ENCODE data around the gene PLCZ1. TPM values are rescaled to one million over a fixed set of nuclear protein-coding genes. Genes with fewer than 3 reads are reported as not detected.

PLCZ1 gene
- total RNA-seq, 1 donor from 2014 or later = not detected

DNA sequence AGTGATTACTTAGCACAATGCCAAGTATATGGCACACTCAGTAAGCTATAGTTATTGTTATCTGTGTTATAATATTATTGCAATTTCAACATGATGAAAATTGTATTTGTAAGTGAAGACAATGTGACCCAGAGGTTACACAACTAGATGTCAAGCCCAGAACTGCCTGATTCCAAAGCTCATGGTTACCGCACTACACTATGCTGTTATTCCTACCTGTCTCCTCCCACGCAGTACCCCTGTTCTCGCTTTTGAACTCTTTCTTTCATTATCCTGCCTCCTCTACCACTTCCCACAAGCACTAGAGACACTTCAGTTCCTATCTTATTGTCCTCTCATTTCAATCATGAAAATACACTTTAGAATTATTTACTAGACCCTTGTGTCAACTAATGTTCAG, 93.2 kb downstream of the PLCZ1 start:
- Histone ChIP-seq H3K27ac (no peak overlapping the region), H3K4me1 (no peaks in the 10 kb centered on the region), H3K9me3 (no peaks in the 10 kb centered on the region), H3K36me3 (no peaks in the 10 kb centered on the region), H3K27me3 (no peaks in the 10 kb centered on the region), H3K4me3 (no peak overlapping the region)
- no peak for DNase-seq (ENCODE audit: low spot score in 2 of 2)
- intact Hi-C loops (cut with DNase I) = no loop called here
- TF ChIP-seq, protein P1, sequence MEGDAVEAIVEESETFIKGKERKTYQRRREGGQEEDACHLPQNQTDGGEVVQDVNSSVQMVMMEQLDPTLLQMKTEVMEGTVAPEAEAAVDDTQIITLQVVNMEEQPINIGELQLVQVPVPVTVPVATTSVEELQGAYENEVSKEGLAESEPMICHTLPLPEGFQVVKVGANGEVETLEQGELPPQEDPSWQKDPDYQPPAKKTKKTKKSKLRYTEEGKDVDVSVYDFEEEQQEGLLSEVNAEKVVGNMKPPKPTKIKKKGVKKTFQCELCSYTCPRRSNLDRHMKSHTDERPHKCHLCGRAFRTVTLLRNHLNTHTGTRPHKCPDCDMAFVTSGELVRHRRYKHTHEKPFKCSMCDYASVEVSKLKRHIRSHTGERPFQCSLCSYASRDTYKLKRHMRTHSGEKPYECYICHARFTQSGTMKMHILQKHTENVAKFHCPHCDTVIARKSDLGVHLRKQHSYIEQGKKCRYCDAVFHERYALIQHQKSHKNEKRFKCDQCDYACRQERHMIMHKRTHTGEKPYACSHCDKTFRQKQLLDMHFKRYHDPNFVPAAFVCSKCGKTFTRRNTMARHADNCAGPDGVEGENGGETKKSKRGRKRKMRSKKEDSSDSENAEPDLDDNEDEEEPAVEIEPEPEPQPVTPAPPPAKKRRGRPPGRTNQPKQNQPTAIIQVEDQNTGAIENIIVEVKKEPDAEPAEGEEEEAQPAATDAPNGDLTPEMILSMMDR (IDR thresholded peaks at IDR 0.05) = no peak

- DNase-seq (ENCODE audit: low spot score in 2 of 2) = no peak
- intact Hi-C loops (cut with DNase I) = no loop called here
Observed at GRCh38 chr12:18643681-18644080, 94.1 kb downstream of the PLCZ1 start.

GRCh38 chr12:18640321-18640955, 97.4 kb downstream of the PLCZ1 start:
- intact Hi-C loops (cut with DNase I) = no loop called here
- H3K27me3 ChIP-seq = no peaks in the 10 kb centered on the region
- no peaks in the 10 kb centered on the region for H3K36me3 ChIP-seq
- no peak for DNase-seq (ENCODE audit: low spot score in 2 of 2)
- H3K4me3 ChIP-seq = no peak overlapping the region
- H3K9me3 ChIP-seq = no peaks in the 10 kb centered on the region
- no peak overlapping the region for H3K27ac ChIP-seq
- H3K4me1 ChIP-seq = no peaks in the 10 kb centered on the region
- TF ChIP-seq, protein P1 (IDR thresholded peaks at IDR 0.05) = no peak

More at GRCh38 chr12:18643681-18644080, 94.1 kb downstream of the PLCZ1 start:
- no peaks in the 10 kb centered on the region for H3K9me3 ChIP-seq
- H3K4me3 ChIP-seq = no peak overlapping the region
- H3K27ac ChIP-seq = no peak overlapping the region
- TF ChIP-seq, protein P1 (IDR thresholded peaks at IDR 0.05) = no peak
- no peaks in the 10 kb centered on the region for H3K4me1 ChIP-seq
- no peaks in the 10 kb centered on the region for H3K27me3 ChIP-seq
- no peaks in the 10 kb centered on the region for H3K36me3 ChIP-seq

DNA sequence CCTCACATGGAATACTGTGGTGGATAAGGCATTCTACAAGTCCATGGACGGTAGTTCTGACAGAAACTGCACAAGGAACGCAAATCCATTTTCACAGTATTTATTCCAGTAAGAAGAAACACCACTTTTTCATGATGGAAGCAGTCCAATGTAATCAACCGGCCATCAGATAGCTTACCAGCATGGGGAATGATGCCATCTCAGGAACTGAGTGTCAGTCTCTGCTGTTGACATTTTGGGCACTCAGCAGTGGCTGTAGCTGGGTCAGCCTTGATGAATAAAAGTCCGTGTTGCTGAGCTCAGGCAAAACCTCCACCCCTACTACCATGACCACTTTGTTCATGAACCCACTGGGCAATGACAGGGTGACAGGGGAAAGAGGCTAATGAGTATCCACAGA, 103.4 kb downstream of the PLCZ1 start:
- intact Hi-C loops (cut with DNase I) = no loop called here
- DNase-seq (ENCODE audit: low spot score in 2 of 2) = no peak
- H3K27me3 ChIP-seq = no peaks in the 10 kb centered on the region

More for the DNA sequence above, 103.4 kb downstream of the PLCZ1 start:
- Histone ChIP-seq H3K4me3 (no peak overlapping the region), H3K36me3 (no peaks in the 10 kb centered on the region), H3K4me1 (no peaks in the 10 kb centered on the region), H3K9me3 (no peaks in the 10 kb centered on the region), H3K27ac (no peak overlapping the region)
- TF ChIP-seq, protein P1 (IDR thresholded peaks at IDR 0.05) = no peak

Other genes with a start within 250 kb of the PLCZ1 start
- not detected for gene CAPZA3, start 107 bp upstream of the PLCZ1 start, total RNA-seq

Data from ascending aorta (tissue), 2 donors.